ENCODE measurements around the gene AKIRIN2.
"Not testable (repeated sequence)": the region's sequence is repeated elsewhere in the genome, so short reads cannot be mapped to it uniquely, and the experiment has no call there.

AKIRIN2 gene

GRCh38 chr6:87702589-87702945 lies 534 bp upstream of the AKIRIN2 start:
- DNase-seq (ENCODE audit: low read depth) = peak; percentile 84
- TF ChIP-seq, protein P1, sequence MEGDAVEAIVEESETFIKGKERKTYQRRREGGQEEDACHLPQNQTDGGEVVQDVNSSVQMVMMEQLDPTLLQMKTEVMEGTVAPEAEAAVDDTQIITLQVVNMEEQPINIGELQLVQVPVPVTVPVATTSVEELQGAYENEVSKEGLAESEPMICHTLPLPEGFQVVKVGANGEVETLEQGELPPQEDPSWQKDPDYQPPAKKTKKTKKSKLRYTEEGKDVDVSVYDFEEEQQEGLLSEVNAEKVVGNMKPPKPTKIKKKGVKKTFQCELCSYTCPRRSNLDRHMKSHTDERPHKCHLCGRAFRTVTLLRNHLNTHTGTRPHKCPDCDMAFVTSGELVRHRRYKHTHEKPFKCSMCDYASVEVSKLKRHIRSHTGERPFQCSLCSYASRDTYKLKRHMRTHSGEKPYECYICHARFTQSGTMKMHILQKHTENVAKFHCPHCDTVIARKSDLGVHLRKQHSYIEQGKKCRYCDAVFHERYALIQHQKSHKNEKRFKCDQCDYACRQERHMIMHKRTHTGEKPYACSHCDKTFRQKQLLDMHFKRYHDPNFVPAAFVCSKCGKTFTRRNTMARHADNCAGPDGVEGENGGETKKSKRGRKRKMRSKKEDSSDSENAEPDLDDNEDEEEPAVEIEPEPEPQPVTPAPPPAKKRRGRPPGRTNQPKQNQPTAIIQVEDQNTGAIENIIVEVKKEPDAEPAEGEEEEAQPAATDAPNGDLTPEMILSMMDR (conservative IDR thresholded peaks at IDR 0.05; ENCODE audit: low read depth, low read length) = no peak
- peak overlapping the region; percentile 51 for H3K4me3 ChIP-seq (ENCODE audit: low read depth, low read length)

GRCh38 chr6:87701344-87701675 lies 723 bp downstream of the AKIRIN2 start:
- TF ChIP-seq, protein P1 (conservative IDR thresholded peaks at IDR 0.05; ENCODE audit: low read depth, low read length) = no peak
- DNase-seq (ENCODE audit: low read depth) = no peak
- H3K4me3 ChIP-seq (ENCODE audit: low read depth, low read length) = peak overlapping the region; percentile 84

DNA sequence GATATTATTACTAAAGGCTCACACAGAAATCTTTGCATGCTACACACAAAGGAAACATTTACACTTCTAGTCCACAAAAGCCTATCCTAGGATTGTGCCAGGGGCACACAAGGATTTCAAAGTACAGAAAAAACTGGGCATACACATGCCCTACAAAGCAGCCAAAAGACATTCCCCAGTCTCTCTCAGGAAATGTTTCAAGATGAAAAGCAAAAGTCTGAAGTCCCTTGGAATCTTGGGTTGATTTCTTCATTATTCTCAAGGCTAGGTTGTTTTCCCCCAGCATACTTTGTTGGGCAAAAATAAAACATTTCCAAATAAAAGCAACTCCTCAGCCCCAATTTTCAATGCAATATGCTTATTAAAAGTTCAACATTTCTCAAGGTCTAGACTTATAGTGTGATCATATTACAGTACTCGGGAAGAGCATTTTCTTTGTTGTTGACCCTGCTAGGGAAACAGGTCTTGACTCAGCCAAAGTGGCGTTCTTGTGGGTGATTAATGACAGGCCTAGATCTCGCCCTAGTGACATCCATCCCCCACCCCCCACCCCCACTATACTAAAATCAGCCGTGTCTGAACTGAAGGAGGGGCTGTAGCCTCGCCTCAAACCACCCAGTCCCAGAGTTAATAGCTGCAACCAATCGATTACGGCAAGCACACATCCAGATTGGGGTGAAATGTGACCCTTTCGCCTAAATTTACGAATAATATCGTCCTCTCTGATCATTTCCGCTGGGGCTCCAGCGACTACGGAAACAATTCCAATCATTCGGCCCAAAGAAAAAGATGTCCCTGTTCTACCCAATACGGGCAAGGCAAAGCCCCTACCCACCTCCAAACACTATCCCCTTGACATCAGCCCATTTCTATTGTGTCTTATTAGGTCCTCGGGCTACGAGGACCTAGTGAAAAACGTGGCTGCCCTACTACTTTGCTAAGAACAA lies 1.4 kb downstream of the AKIRIN2 start:
- H3K4me3 ChIP-seq (ENCODE audit: low read depth, low read length) = peak overlapping the region; percentile 84
- DNase-seq (ENCODE audit: low read depth) = peak; percentile 53

GRCh38 chr6:87699576-87699975 lies 2.5 kb downstream of the AKIRIN2 start:
- TF ChIP-seq, protein P1 (conservative IDR thresholded peaks at IDR 0.05; ENCODE audit: low read depth, low read length) = no peak
- peak overlapping the region; percentile 84 for H3K4me3 ChIP-seq (ENCODE audit: low read depth, low read length)
- no peak for DNase-seq (ENCODE audit: low read depth)

More for the DNA sequence above, 1.4 kb downstream of the AKIRIN2 start:
- TF ChIP-seq, protein P1 (conservative IDR thresholded peaks at IDR 0.05; ENCODE audit: low read depth, low read length) = peak; percentile 16

- peak overlapping the region; percentile 84 for H3K4me3 ChIP-seq (ENCODE audit: low read depth, low read length)
- TF ChIP-seq, protein P1 (conservative IDR thresholded peaks at IDR 0.05; ENCODE audit: low read depth, low read length) = no peak
- DNase-seq (ENCODE audit: low read depth) = peak; percentile 41
Measured at GRCh38 chr6:87698547-87699006, 3.5 kb downstream of the AKIRIN2 start.

- DNase-seq (ENCODE audit: low read depth) = peak; percentile 93
- H3K4me3 ChIP-seq (ENCODE audit: low read depth, low read length) = peak overlapping the region; percentile 84
- TF ChIP-seq, protein P1 (conservative IDR thresholded peaks at IDR 0.05; ENCODE audit: low read depth, low read length) = no peak
Measured at GRCh38 chr6:87697581-87698546, 4.2 kb downstream of the AKIRIN2 start.

- not testable (repeated sequence) for H3K4me3 ChIP-seq (ENCODE audit: low read depth, low read length); DNase-seq (ENCODE audit: low read depth)
Measured at GRCh38 chr6:87696817-87697216, 5.2 kb downstream of the AKIRIN2 start.
